Measurements from ENCODE around the gene LTN1. TPM values are rescaled to one million over a fixed set of nuclear protein-coding genes. Genes with fewer than 3 reads are reported as not detected.
"Not testable (repeated sequence)": the region's sequence is repeated elsewhere in the genome, so short reads cannot be mapped to it uniquely, and the experiment has no call there.

Gene LTN1
- total and polyA plus RNA-seq, 2 of the 13 experiments (the other 11 are each of a cell fraction or from before 2014, with no cell fraction given) = 6.7 to 24.6 TPM

DNA sequence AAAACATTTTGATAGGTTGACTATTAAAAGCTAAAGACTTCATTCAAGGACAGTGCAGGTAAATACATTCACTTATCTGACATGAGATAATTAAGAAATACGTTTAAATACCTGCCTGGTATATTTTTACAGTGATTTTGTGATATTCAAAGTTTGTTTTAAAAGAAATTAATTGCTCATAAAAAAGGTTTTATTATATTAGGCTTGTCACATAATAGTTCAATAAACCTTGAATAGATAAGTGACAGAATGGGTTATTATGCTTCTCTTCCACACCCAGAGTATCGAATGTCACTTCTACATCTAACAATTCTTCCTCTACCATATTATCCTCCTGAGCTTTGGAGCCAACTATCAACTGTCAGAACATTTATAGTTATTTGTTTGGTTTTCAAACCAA is 60.0 kb downstream of the LTN1 start:
- Histone ChIP-seq H3K36me3 (replicated peaks in 1 of 2; ENCODE audit: control insufficient read depth in 1 of 2, insufficient read depth in 2 of 2, low read length in 2 of 2) (peaks cover 3 to 26% of the 10 kb centered on the region in 2 experiments; a peak in 3 of 5 replicates), H3K79me2 (ENCODE audit: insufficient read depth, low read length) (no peaks in the 10 kb centered on the region), H3K4me2 (ENCODE audit: low read depth, low read length) (no peak overlapping the region), H3K9ac (ENCODE audit: insufficient read depth, low read depth, low read length) (no peak overlapping the region), H4K20me1 (ENCODE audit: insufficient read depth, low read length) (no peaks in the 10 kb centered on the region), H3K4me1 (ENCODE audit: insufficient read depth, low read length) (no peaks in the 10 kb centered on the region), H3K27ac (ENCODE audit: extremely low read length, insufficient read depth, low read length) (no peak overlapping the region), H3K27me3 (ENCODE audit: control insufficient read depth in 1 of 2, insufficient read depth in 2 of 2, low read length in 2 of 2) (no peaks in the 10 kb centered on the region), H2AFZ (ENCODE audit: low read length) (no peak overlapping the region), H3K9me3 (ENCODE audit: low read length) (no peaks in the 10 kb centered on the region), H3K4me3 (replicated peaks in 1 of 3; ENCODE audit: insufficient read depth in 1 of 3, low read depth in 2 of 3, low read length in 3 of 3) (no peak overlapping the region)
- in situ Hi-C loops (cut with HindIII; ENCODE audit: extremely low pct_ligation_motif_present, low pct_unique_long_range_greater_than_20kb) (loop anchor here (10.0 kb wide), 2 partner anchors 62 to 418 kb away; partner anchors contain the start of gene LTN1), intact Hi-C loops (cut with micrococcal nuclease; ENCODE audit: unreplicated experiment) (no loop called here)
- DNase-seq (ENCODE audit: low spot score) (no peak), ATAC-seq (no peak), FAIRE-seq (no peak)
- WGBS (ENCODE audit: low lambda C conversion rate) = 94% methylated on average over 2 of the region's 2 CpGs
- TF ChIP-seq XBP1 (CRISPR knock-in tag; IDR thresholded peaks at IDR 0.05) (no peak), ZNF577 (CRISPR knock-in tag; IDR thresholded peaks at IDR 0.05; ENCODE audit: borderline replicate concordance, low read depth) (no peak), ZUFSP (CRISPR knock-in tag; IDR thresholded peaks at IDR 0.05; ENCODE audit: borderline replicate concordance) (no peak), CEBPG (CRISPR knock-in tag; IDR thresholded peaks at IDR 0.05) (no peak), ZC3H4 (CRISPR knock-in tag; IDR thresholded peaks at IDR 0.05; ENCODE audit: borderline replicate concordance) (no peak), ZNF839 (CRISPR knock-in tag; IDR thresholded peaks at IDR 0.05; ENCODE audit: borderline replicate concordance) (no peak), ZNF550 (CRISPR knock-in tag; IDR thresholded peaks at IDR 0.05; ENCODE audit: borderline replicate concordance) (no peak)
- TF ChIP-seq, protein P1, sequence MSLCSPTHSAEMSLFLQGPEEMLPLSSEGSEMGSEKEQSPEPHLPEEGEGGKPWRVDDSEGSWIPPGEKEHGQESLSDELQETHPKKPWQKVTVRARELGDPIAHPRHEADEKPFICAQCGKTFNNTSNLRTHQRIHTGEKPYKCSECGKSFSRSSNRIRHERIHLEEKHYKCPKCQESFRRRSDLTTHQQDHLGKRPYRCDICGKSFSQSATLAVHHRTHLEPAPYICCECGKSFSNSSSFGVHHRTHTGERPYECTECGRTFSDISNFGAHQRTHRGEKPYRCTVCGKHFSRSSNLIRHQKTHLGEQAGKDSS (CRISPR knock-in tag; IDR thresholded peaks at IDR 0.05; ENCODE audit: borderline replicate concordance, low read depth) = no peak
- ChIA-PET CTCF (ENCODE audit: low intra/inter-chr PET ratio, low total read pairs) (no interaction called here), POLR2A (no interaction called here)
- no TSS peak for BruUV-seq (replicated peaks)

DNA sequence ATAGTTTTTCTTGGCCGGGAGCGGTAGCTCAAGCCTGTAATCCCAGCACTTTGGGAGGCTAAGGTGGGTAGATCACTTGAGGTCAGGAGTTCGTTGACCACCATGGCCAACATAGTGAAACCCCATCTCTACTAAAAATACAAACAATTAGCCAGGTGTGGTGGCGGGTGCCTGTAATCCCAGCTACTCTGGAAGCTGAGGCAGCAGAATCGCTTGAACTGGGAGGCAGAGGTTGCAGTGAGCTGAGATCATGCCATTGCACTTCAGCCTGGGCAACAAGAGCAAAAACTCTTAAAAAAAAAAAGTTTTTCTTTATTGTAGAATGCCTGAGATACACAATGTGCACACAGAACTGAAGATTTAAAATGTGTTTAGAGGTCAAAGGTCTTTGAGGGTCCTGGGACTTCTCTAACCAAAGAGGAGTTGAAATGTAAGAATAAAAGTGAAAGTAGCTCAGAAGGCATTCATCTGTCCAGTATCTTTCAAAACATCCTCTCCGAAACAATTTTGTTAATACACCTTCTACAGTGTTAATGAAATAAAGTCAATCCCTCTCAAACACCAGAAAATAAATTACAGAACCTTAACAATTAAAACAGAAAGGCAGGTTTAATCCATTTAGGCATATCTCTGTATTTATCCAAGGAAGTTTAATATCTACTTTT is 60.8 kb downstream of the LTN1 start:
- H3K4me1 ChIP-seq (ENCODE audit: insufficient read depth, low read length); ATAC-seq; intact Hi-C loops (cut with micrococcal nuclease; ENCODE audit: unreplicated experiment); DNase-seq (ENCODE audit: low spot score); H4K20me1 ChIP-seq (ENCODE audit: insufficient read depth, low read length); CTCF ChIA-PET (ENCODE audit: low intra/inter-chr PET ratio, low total read pairs); POLR2A ChIA-PET; H3K4me2 ChIP-seq (ENCODE audit: low read depth, low read length); H3K27ac ChIP-seq (ENCODE audit: extremely low read length, insufficient read depth, low read length); H3K79me2 ChIP-seq (ENCODE audit: insufficient read depth, low read length); H3K9me3 ChIP-seq (ENCODE audit: low read length); H2AFZ ChIP-seq (ENCODE audit: low read length); H3K27me3 ChIP-seq (ENCODE audit: control insufficient read depth in 1 of 2, insufficient read depth in 2 of 2, low read length in 2 of 2); H3K9ac ChIP-seq (ENCODE audit: insufficient read depth, low read depth, low read length); FAIRE-seq; BruUV-seq (replicated peaks); H3K4me3 ChIP-seq (replicated peaks in 1 of 3; ENCODE audit: insufficient read depth in 1 of 3, low read depth in 2 of 3, low read length in 3 of 3): not testable (repeated sequence)
- in situ Hi-C loops (cut with HindIII; ENCODE audit: extremely low pct_ligation_motif_present, low pct_unique_long_range_greater_than_20kb) = loop anchor here (10.0 kb wide), 2 partner anchors 63 to 417 kb away; partner anchors contain the start of gene LTN1
- WGBS (ENCODE audit: low lambda C conversion rate) = 94% methylated on average over 6 of the region's 6 CpGs
- peaks cover 2 to 24% of the 10 kb centered on the region in 2 experiments; a peak in 3 of 5 replicates for H3K36me3 ChIP-seq (replicated peaks in 1 of 2; ENCODE audit: control insufficient read depth in 1 of 2, insufficient read depth in 2 of 2, low read length in 2 of 2)

All from HepG2 (cell line).